ENCODE results near the gene AIP.

DNA sequence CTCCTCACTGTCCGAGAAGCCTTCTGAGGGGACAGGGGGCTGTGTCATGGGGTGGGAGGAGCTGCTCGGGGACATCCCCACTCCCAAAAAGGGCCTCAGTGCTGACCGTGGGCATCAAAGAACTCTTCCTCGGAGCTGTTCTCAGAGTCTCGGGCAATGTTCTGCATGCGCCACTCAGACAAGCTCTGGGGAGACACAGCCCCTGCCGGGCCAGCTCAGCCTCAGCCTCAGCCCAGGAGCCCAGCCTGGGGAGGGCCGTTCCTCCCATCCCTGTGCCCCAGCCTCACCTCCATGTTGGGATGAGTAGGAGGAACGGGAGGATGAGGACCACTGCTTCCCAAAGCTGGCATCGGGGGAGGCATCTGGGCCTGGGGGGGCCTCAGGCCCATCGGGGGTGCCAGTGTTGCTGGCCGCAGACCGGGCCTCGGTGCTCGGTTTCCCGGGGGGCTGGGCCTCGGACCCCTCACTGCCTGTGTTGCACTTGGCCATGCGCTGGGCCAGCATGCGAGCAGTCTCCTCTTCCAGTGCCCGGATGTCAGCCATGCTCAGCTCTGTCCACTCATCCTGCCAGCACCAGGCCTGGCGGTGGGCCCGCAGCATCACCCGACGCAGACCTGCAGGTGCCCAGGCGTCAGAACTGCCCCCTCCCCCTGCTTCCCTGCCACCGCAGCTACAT is 17.1 kb downstream of the AIP start:
- TF ChIP-seq, protein P1, sequence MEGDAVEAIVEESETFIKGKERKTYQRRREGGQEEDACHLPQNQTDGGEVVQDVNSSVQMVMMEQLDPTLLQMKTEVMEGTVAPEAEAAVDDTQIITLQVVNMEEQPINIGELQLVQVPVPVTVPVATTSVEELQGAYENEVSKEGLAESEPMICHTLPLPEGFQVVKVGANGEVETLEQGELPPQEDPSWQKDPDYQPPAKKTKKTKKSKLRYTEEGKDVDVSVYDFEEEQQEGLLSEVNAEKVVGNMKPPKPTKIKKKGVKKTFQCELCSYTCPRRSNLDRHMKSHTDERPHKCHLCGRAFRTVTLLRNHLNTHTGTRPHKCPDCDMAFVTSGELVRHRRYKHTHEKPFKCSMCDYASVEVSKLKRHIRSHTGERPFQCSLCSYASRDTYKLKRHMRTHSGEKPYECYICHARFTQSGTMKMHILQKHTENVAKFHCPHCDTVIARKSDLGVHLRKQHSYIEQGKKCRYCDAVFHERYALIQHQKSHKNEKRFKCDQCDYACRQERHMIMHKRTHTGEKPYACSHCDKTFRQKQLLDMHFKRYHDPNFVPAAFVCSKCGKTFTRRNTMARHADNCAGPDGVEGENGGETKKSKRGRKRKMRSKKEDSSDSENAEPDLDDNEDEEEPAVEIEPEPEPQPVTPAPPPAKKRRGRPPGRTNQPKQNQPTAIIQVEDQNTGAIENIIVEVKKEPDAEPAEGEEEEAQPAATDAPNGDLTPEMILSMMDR (IDR thresholded peaks at IDR 0.05) = no peak
- TF ChIP-seq EP300 (IDR thresholded peaks at IDR 0.05) (no peak), POLR2A (IDR thresholded peaks at IDR 0.05) (no peak), POLR2AphosphoS5 (IDR thresholded peaks at IDR 0.05) (no peak)

Data from suprapubic skin (tissue), 4 donors.